ENCODE data around the gene SYP.

The SYP gene

GRCh38 chrX:49226946-49227345, 27.0 kb upstream of the SYP start:
- no peak overlapping the region for H3K4me3 ChIP-seq (ENCODE audit: low read depth, low read length)
- in situ Hi-C loops (cut with HindIII; ENCODE audit: low sequenced_read_pairs), result no loop called here
- TF ChIP-seq CTCF (IDR thresholded peaks at IDR 0.05; ENCODE audit: low read depth, low read length, missing control alignments), result no peak
- DNase-seq (ENCODE audit: low read depth), result no peak

- H3K4me3 ChIP-seq (ENCODE audit: low read depth, low read length), result no peak overlapping the region
- DNase-seq (ENCODE audit: low read depth), result no peak
- in situ Hi-C loops (cut with HindIII; ENCODE audit: low sequenced_read_pairs), result no loop called here
- no peak for TF ChIP-seq CTCF (IDR thresholded peaks at IDR 0.05; ENCODE audit: low read depth, low read length, missing control alignments)
Measured at GRCh38 chrX:49225858-49226257, 25.9 kb upstream of the SYP start.

GRCh38 chrX:49221868-49222267, 21.9 kb upstream of the SYP start:
- in situ Hi-C loops (cut with HindIII; ENCODE audit: low sequenced_read_pairs), result no loop called here
- H3K4me3 ChIP-seq (ENCODE audit: low read depth, low read length), result no peak overlapping the region
- TF ChIP-seq CTCF (IDR thresholded peaks at IDR 0.05; ENCODE audit: low read depth, low read length, missing control alignments), result no peak
- DNase-seq (ENCODE audit: low read depth), result no peak

- TF ChIP-seq CTCF (IDR thresholded peaks at IDR 0.05; ENCODE audit: low read depth, low read length, missing control alignments), result no peak
- no peak overlapping the region for H3K4me3 ChIP-seq (ENCODE audit: low read depth, low read length)
- in situ Hi-C loops (cut with HindIII; ENCODE audit: low sequenced_read_pairs), result no loop called here
- no peak for DNase-seq (ENCODE audit: low read depth)
Measured at GRCh38 chrX:49220100-49220499, 20.1 kb upstream of the SYP start.

- no peak for DNase-seq (ENCODE audit: low read depth)
- in situ Hi-C loops (cut with HindIII; ENCODE audit: low sequenced_read_pairs), result no loop called here
- no peak for TF ChIP-seq CTCF (IDR thresholded peaks at IDR 0.05; ENCODE audit: low read depth, low read length, missing control alignments)
- H3K4me3 ChIP-seq (ENCODE audit: low read depth, low read length), result no peak overlapping the region
Measured at GRCh38 chrX:49214996-49215526, 15.1 kb upstream of the SYP start.

GRCh38 chrX:49214416-49214815, 14.4 kb upstream of the SYP start:
- in situ Hi-C loops (cut with HindIII; ENCODE audit: low sequenced_read_pairs), result no loop called here
- H3K4me3 ChIP-seq (ENCODE audit: low read depth, low read length), result no peak overlapping the region
- no peak for DNase-seq (ENCODE audit: low read depth)
- no peak for TF ChIP-seq CTCF (IDR thresholded peaks at IDR 0.05; ENCODE audit: low read depth, low read length, missing control alignments)

GRCh38 chrX:49212861-49213260, 12.9 kb upstream of the SYP start:
- DNase-seq (ENCODE audit: low read depth), result no peak
- H3K4me3 ChIP-seq (ENCODE audit: low read depth, low read length), result no peak overlapping the region
- TF ChIP-seq CTCF (IDR thresholded peaks at IDR 0.05; ENCODE audit: low read depth, low read length, missing control alignments), result no peak
- in situ Hi-C loops (cut with HindIII; ENCODE audit: low sequenced_read_pairs), result no loop called here
